SKM-1 (cell line): Measurements from ENCODE around the gene DGKH.

ENCODE experiments used
- DNase-seq: peaks from one replicate; lab custom pipeline; 2025; ENCODE audit not compliant: unreplicated experiment; lab: John Stamatoyannopoulos, UW

The DGKH gene

DNA sequence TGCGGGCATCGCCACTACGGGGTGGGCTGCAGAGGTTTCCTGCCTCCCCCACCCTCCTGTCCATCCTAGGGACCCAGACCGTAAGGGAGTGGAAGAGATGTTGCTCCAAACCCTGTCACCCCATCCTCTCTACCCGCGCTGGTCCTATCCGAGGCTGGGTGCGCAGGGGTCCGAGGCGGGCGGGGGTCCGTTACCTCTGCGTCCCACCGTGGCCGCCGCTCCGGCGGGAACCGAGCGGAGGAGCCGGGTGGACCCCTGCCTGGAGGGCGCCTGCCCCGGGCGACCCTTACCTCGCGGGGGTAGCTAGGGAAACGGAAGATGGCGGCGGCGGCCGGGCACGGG, at the start of gene DGKH:
Gene DGKH, plus strand, starts transcription at position 307 of the 342 bp plus-strand sequence. CDS start 126 bp downstream, outside the sequence.
- DNase-seq = no peak

- DNase-seq = no peak
Measured at GRCh38 chr13:42000846-42001245, 47.6 kb upstream of the DGKH start.

DNA sequence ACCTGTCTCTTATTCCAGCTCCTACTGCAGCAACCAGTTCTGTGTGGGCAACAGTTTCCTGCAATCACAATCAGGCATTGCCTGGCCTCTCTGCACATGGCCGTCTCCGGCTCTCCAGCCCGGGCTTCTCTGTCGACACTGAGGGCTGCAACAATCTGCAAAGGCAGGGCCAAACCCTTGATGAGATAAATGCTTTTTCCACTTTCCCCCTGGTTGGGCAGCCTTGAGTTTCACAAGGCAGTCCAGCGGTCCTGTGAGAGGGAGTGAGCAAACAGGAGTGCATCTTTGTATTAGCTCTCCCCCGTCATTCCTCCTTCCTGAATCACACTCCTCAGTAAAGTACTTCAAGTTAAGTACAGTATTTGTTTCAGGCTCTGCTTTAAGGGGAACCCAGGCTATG, 46.9 kb upstream of the DGKH start:
- no peak for DNase-seq

DNA sequence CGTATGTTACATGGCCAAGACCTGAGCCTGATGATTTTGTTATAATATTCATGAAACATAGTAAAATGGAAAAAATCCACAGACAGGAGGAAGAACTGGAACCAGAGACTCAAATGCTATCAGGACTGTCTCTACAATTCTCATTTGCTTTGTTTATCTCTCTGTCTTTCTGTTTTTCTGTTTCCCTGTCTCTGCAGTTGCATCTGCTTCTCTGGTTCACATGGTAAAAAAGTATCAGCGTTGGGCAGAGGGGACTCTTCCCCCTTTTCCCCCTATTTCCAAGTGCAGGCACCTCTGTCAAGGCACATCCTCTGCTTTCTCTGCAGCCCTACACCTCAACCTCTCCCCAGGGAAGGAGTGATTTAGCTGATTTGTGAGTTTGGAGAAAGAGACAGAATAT, 46.4 kb upstream of the DGKH start:
- no peak for DNase-seq

DNA sequence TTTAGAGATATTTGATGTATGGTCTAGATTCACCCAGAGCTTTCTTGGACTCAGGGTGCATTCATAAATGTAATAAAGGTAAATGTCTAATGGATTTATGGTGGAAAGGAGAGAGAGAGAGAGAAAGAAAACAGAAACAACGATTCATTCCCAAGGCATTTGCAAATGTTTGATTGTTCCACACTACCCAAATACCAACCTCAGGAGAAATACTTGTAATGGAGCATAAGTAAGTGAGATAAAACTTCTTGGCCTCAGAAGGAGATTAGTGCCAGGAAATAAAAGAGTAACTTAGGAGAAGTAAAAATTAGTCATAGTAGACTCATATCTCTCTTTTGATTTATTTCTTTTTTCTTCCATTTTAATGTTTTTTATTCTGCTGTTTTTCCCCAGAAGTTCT, 40.6 kb upstream of the DGKH start:
- no peak for DNase-seq

- DNase-seq = no peak
Measured at GRCh38 chr13:42009057-42009456, 39.4 kb upstream of the DGKH start.

GRCh38 chr13:42011601-42012350, 36.7 kb upstream of the DGKH start:
- no peak for DNase-seq

GRCh38 chr13:42014119-42014518, 34.3 kb upstream of the DGKH start:
- no peak for DNase-seq

DNA sequence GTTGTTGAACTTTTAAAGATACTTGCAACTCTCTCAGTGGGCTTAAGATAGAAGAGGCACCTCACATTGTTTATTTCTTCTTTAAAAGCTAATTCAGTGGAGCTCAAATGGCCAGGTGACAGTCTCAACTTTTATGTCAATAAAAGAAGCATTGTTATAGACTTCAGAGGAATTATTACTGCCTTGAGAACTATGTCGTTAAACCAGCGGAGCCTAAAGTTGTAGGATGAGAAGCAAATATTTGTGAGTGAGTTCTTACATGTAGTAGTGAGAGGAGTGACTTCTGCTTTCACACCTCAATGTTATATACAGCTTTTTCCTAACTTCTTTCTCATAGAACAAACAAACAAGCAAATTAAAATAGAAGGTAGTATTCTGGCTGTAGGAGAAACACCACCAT, 31.2 kb upstream of the DGKH start:
- no peak for DNase-seq

GRCh38 chr13:42021851-42022250, 26.6 kb upstream of the DGKH start:
- no peak for DNase-seq

- DNase-seq = no peak
Measured at GRCh38 chr13:42022336-42022735, 26.1 kb upstream of the DGKH start.

GRCh38 chr13:42022796-42023493, 25.5 kb upstream of the DGKH start:
- no peak for DNase-seq

- DNase-seq = no peak
Measured at GRCh38 chr13:42027286-42027685, 21.2 kb upstream of the DGKH start.

DNA sequence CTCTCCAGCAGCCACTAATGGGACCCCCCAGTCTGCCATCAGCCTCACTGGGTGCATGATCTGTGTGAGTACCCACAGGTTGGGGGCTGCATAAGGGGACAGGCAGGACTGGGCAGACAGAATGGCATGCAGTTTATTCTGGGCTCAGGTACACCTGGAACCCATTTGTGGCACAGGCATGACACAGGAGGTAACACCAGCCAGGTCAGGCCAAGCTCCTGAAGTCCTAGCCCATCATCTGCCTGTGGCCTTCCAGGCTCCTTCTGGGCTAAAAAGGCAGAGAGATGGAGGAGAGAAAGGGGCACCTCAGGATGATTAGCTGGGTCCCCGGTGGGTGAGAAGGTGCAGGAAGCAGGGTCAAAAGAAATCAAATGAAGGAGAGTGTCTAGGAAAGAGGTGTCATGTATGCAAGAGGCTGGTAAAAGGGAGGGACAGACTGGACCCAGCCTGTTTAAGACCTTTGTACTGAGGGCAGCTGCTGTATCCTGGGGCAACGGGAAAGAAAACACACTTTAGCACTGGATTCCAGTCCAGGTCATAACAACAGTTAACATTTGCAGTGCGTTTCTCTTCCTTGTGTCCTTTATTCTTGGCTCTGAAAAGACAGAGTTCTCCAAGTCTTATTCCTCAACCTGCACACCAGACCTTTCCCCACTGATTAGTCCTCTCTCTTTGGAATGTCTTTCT, 20.2 kb upstream of the DGKH start:
- no peak for DNase-seq

GRCh38 chr13:42035905-42036521, 12.4 kb upstream of the DGKH start:
- no peak for DNase-seq

GRCh38 chr13:42036711-42037110, 11.7 kb upstream of the DGKH start:
- DNase-seq = no peak

- no peak for DNase-seq
Measured at GRCh38 chr13:42038661-42039456, 9.6 kb upstream of the DGKH start.

DNA sequence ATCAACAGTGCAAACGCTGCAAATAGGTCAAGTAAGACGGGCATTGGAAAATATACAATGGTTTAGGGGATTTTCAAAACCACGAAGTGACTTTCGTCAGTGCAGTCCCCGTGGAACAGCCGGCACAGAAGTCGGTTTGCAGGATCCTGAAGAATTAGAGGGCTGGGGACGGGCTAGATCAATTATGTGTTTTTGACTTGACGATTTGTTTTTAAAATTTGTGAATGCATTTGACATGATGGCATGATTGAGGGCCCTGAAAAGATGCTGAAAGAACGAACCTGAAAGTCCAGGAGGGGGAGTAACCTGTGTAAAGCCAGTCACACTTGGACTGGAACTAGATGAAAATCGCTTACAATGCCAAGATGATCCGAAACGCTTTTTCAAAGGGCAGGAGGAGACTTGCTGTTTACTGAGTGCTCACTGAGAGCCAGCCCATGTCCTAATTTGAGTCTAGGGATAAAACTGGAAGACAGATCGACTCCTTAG, 8.9 kb upstream of the DGKH start:
- no peak for DNase-seq

- DNase-seq = peak; percentile 62
Measured at GRCh38 chr13:42039946-42040729, 8.3 kb upstream of the DGKH start.

GRCh38 chr13:42040730-42041010, 7.8 kb upstream of the DGKH start:
- DNase-seq = no peak
